Measurements from ENCODE around the gene SLC38A9.
"Not testable (repeated sequence)": the region's sequence is repeated elsewhere in the genome, so short reads cannot be mapped to it uniquely, and the experiment has no call there.

The SLC38A9 gene

GRCh38 chr5:55702598-55703345, 9.4 kb downstream of the SLC38A9 start:
- no peak for DNase-seq (ENCODE audit: low spot score)

GRCh38 chr5:55701462-55702103, 10.5 kb downstream of the SLC38A9 start:
- DNase-seq (ENCODE audit: low spot score), result no peak

- no peak for DNase-seq (ENCODE audit: low spot score)
Observed at GRCh38 chr5:55700745-55701144, 11.4 kb downstream of the SLC38A9 start.

GRCh38 chr5:55699041-55699688, 13.0 kb downstream of the SLC38A9 start:
- no peak for DNase-seq (ENCODE audit: low spot score)

GRCh38 chr5:55696704-55697103, 15.4 kb downstream of the SLC38A9 start:
- not testable (repeated sequence) for DNase-seq (ENCODE audit: low spot score)

- DNase-seq (ENCODE audit: low spot score), result peak; percentile 42
Observed at GRCh38 chr5:55694152-55694830, 17.8 kb downstream of the SLC38A9 start.

GRCh38 chr5:55692509-55692908, 19.6 kb downstream of the SLC38A9 start:
- DNase-seq (ENCODE audit: low spot score), result no peak

- no peak for DNase-seq (ENCODE audit: low spot score)
Observed at GRCh38 chr5:55692106-55692417, 20.1 kb downstream of the SLC38A9 start.

- DNase-seq (ENCODE audit: low spot score), result peak; percentile 70
Observed at GRCh38 chr5:55691265-55692105, 20.6 kb downstream of the SLC38A9 start.

- no peak for DNase-seq (ENCODE audit: low spot score)
Observed at GRCh38 chr5:55682071-55682470, 30.1 kb downstream of the SLC38A9 start.

- no peak for DNase-seq (ENCODE audit: low spot score)
Observed at GRCh38 chr5:55681301-55681700, 30.8 kb downstream of the SLC38A9 start.

GRCh38 chr5:55680353-55680752, 31.8 kb downstream of the SLC38A9 start:
- peak; percentile 64 for DNase-seq (ENCODE audit: low spot score)

GRCh38 chr5:55679556-55679955, 32.6 kb downstream of the SLC38A9 start:
- no peak for DNase-seq (ENCODE audit: low spot score)

GRCh38 chr5:55675119-55675518, 37.0 kb downstream of the SLC38A9 start:
- DNase-seq (ENCODE audit: low spot score), result no peak

- DNase-seq (ENCODE audit: low spot score), result no peak
Observed at GRCh38 chr5:55674340-55674739, 37.8 kb downstream of the SLC38A9 start.

- DNase-seq (ENCODE audit: low spot score), result peak; percentile 75
Observed at GRCh38 chr5:55672477-55672911, 39.6 kb downstream of the SLC38A9 start.

- DNase-seq (ENCODE audit: low spot score), result no peak
Observed at GRCh38 chr5:55671975-55672374, 40.1 kb downstream of the SLC38A9 start.

- no peak for DNase-seq (ENCODE audit: low spot score)
Observed at GRCh38 chr5:55668356-55668755, 43.8 kb downstream of the SLC38A9 start.

GRCh38 chr5:55667938-55668337, 44.2 kb downstream of the SLC38A9 start:
- DNase-seq (ENCODE audit: low spot score), result no peak

- DNase-seq (ENCODE audit: low spot score), result no peak
Observed at GRCh38 chr5:55665065-55665464, 47.1 kb downstream of the SLC38A9 start.

GRCh38 chr5:55657443-55657842, 54.7 kb downstream of the SLC38A9 start:
- DNase-seq (ENCODE audit: low spot score), result no peak

GRCh38 chr5:55650386-55650785, 61.7 kb downstream of the SLC38A9 start:
- DNase-seq (ENCODE audit: low spot score), result no peak

Data from globus pallidus (tissue), 1 donor.